HG03196 (cell line): ENCODE measurements around the gene MAD1L1.
"Not testable (repeated sequence)": the region's sequence is repeated elsewhere in the genome, so short reads cannot be mapped to it uniquely, and the experiment has no call there.

ENCODE experiments used
- ATAC-seq: cut with Tn5 transposase; IDR thresholded peaks from one replicate; pipeline ENCODE4 v1.9.1; 2021; ENCODE audit not compliant: unreplicated experiment

Gene MAD1L1

DNA sequence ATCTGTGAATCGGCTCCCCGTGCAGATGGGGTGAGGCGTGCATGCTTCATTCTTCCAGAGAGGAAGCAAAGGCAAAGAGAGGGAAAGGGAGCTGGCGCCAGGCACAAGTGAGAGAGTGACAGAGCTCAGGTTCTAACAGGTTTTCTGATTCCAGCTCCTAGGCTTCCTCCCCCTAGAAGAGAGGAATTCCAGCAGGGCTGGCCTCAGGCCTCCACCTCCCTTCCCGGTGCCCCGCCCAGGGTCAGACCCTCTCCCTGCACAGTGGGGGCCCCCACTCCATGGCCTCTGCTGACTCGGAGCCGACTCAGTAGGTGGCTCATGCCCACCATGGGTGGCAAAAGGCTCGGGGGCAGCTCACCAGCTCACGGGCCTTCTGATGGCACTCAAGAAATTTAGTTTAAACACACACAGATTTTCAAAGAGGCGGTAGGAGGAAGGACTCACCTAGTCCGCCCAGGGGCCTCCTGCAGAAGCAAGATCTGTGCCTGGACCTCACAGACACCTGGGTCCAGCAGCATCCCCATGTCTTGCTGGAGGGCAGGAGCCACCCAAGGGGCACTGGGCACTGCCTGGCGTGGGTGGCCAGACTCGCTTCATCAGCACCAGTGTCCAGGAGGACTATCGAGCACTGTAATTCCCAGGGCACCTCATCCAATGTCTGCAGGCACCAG, 183.5 kb downstream of the MAD1L1 start:
- no peak for ATAC-seq

DNA sequence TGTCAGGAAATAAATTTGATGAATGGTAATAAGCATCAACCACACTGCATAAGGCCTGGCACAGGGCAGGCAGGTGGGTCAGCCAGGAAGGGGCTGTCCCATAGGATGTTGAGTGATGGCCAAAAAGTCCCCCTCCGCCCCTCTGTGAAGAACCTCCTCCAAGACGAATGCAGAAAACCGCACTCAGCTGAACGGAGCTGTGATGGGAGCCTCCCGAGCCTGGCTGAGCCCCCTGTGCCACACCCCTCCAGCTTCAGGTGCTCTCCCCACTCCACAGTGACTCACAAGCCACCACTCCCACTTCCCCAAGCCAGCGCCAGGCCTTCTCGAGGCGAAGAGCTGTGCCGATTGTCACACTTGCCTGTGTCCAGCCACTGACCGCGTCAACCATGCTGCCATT, 184.2 kb downstream of the MAD1L1 start:
- no peak for ATAC-seq

DNA sequence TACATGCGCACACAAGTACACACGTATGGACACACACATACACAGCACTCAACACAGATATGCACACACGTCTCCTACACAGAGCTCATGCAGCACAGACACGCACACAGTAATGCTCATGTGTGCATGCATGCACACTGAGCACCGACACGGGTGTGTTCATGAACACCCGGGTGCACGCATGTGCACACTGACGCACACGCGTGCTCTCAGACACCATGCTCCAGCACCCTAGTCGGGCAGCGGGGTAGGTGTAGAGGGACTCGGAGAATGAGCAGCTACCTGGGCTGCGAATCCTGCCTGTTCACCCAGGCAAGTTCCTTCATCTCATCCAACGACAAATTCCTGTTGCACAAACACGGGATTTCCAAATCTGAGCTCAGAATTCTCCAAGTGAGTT, 184.7 kb downstream of the MAD1L1 start:
- ATAC-seq, result no peak

DNA sequence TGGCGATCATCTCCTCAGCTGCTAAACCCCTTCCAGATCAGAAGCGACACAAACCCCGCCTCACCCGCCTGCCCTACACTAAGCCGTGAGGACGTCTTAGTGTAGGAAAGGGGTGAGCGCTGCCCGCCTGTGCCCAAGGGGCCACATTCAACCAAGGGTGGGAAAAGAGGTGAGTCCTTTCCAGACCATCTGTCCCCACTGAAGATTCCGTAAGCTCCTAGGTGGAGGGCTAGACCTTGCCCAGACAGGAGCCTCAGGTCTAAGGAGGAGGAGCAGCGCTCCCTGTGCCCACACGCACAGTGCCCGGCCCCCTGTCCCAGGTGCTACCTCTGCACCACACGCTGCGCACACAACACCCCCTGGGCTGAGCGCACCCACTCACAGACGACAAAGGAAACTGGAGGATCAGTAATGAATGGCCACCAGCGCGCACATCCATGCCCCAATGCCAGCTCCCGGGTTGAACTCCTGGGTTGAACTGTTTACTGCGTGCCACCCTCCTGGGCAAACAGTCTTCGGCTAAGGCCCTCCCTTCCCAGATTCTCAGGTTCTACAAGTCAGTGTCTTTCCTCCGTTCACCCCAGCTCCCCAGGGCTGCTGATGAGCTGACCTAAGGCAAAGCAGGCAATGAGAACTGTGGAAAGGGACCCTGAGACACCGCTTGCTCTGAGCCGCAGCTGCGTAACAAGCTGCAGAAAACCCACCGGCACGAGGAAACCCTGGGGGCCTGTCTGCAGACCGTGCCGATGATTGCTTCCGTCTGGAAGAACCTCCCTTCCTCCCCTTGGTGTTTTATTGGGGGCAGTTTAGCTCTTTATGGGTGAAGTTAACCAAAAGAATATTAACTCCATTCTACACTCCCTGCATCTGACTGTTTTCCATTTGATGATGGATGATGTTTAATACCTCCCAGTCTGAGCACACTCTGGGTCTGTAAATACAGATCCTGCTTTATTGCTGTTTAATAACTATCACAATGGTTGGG, 185.9 kb downstream of the MAD1L1 start:
- no peak for ATAC-seq

DNA sequence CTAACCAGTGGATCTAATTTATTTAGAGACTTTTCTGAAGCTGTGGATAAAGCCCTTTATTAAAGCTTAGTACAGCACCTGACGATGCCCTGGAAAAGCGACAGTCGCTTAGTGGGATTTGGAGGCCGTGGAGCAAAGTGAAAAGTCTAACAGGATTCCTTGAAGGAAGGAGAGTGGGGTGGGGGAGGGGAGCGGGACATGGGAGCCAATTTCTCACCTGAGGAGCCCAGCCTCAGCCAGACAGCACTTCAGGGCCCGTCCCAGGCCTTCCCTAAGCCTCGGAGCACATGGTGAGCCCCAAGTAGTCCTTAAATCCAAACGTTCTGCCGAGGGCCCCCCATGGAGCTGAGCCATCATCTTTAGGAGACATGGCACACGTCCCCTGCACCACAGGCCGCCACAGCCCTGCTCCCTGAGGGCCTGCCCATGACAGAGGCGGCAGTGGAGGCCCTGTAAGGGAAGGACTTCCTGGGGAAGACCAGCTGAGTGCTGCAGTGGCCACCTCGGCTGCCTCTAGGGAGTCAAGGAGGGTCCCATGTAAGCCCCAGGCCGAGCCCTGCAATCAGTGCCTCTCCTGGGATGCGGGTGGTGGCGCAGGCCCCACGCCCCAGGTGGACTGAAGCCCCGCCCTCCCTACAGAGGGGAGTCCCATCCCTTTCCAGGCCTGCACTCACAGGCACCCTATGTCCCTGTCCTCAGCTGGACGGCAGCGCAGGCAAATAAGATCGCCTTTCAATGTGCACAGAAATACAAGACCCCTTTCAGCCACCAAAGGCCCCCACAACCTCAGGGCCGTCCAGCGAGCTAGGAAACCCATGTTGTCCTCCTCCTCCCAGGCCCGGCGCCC, 187.0 kb downstream of the MAD1L1 start:
- ATAC-seq, result no peak

DNA sequence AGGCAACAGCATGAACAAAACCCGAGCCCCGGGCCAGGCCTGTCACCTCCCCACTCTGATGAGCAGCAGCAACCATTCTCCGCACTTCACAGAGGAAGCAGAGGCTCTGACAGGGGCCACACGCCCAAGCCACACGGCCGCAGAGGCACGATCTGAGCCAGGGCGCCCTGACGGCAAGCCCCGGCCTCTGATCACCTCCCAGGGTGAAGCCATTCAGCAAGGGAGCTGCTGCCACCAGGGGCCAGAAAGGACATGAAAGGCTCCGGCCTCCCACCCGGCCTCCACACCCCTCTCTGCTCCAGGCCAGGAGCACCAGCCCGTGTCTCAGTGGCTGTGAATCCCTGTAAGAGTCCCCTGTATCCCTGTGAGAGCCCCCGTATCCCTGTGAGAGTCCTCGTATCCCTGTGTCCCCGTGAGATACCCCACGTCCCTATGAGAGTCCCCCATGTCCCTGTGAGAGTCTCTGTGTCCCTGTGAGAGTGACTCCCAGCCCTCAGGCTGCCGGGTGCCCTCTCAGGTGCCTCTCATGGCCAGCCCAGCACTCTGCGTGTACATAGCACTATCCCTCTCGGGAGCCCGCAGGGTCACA, 187.8 kb downstream of the MAD1L1 start:
- ATAC-seq, result no peak

DNA sequence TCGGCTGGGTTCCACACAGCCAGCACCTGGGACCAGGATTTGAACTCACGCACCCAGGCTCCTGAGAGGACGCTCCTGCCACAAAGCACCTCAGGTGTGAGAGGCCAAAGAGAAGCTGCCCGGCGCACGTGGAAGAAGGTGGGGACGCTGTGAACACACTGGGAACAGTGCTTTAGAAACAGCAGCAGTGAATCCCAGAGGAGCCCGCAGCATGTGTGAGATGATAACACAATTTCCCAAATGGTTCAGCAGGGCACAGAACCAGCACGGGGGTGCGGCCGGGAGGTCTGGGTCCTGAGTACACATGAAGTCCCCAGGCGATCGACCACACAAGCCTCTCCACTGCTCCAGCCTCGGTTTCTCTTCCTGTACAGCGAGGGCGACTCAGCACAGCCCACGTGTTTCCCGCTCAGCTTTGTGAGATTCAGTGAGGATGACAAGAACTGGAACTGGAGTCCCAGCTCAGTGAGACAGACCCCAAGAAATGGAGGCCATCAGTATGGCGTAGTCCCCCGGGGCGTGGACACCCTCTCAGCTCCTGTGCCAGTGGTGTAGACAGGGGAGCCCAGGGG, 188.3 kb downstream of the MAD1L1 start:
- ATAC-seq, result no peak

DNA sequence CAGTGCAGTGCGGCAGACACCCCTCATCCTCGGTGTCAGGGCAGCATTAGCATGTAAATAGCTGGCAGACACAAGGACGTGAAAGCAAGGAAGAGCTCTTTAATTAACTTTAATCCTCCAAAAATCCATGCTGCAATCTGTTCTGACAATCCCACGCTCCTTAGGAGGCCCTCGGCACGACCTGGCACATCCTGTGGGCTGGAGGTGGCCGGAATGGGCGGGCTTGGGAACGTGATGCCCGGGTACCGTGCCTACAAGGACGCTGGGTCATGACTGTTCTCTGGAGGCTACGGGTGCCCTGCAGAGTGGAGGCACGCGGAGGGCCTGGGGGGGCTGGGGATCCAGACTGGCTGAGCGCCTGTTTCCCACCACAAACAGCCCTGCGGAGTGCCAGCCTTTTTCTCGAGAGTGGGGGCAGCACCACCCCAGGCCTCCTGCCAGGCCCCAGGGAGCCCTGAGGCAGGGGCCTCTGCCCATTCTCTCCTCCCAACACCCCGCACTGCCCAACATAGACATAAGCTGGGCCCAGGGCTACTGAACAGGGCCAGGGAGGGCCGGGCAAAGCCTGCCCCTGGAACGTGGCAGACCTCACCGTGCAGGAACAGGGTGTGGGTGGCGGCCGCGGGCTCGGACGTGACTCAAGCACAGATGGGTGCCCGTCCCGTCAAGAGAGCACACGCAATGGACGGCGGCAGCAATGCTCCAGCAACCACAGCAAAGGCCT, 189.3 kb downstream of the MAD1L1 start:
- ATAC-seq, result no peak

DNA sequence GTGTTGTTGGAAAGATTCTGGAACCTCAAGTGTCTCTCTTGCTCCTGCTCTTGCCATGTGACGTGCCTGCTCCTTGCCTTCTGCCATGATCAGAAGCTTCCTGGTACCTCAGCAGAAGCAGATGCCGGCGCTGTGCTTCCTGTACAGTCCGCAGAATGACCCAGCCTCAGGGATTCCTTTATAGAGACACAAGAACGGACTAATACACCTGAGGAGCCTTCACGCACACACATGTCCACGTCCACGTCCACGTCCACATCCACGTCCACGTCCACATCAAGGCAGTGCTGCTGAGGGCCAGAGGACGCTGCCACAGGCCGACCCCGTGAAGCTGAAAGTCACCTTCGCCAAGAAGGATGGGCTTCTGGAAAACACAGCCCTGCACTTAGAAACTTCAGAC, 190.1 kb downstream of the MAD1L1 start:
- ATAC-seq, result no peak

DNA sequence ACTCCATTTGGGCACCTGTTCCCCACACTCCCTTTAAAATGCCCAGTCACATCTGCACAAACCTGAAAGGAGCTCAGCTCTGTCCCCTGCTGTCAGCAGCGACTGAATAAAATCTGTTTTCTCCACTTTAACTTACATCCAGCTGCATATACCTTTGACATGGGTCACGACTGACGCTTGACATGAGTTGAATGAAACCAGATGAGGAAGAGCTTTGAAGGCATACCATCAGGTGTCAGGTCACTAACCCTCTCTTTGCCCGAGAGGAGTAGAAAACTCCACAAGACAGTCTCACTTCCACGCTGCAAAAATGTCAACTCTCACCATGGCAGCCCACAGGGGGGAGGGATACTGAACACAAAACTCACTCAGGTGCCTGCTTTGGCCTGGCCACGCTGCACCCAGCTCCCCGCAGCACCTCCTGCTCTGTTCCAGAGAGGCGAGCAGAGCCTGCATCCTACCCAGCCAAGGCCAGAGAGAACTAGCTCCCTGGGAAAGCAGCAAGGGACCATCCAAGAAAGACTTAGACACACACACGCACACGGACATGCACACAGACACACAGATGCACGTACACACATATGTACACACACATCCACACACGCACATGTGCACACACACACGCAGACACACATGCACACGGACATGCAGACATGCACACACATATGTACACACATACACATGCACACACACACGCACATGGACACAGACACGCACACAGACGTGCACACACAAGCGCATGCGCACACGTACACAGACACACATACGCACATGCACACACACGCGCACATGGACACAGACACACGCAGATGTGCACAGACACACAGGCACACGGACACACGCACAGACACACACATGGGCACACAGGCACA, 191.0 kb downstream of the MAD1L1 start:
- no peak for ATAC-seq

DNA sequence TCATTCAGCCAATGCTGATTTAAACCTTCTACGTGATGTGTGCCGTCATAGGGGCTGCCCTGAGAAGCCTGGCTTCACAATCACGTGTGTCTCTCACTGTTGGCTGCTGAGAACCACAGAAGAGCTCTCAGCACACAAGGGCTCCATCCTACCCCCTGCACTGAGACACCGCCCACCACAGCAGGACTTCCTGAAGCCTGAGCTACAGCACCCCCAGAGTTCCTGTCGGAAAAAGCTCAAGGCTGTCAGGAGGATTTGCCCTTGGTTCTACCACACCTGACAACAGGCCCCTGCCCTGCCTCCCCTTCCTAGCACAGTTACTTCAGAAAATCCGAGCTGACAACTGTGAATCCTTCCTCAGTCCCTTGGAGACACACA, 191.9 kb downstream of the MAD1L1 start:
- no peak for ATAC-seq

DNA sequence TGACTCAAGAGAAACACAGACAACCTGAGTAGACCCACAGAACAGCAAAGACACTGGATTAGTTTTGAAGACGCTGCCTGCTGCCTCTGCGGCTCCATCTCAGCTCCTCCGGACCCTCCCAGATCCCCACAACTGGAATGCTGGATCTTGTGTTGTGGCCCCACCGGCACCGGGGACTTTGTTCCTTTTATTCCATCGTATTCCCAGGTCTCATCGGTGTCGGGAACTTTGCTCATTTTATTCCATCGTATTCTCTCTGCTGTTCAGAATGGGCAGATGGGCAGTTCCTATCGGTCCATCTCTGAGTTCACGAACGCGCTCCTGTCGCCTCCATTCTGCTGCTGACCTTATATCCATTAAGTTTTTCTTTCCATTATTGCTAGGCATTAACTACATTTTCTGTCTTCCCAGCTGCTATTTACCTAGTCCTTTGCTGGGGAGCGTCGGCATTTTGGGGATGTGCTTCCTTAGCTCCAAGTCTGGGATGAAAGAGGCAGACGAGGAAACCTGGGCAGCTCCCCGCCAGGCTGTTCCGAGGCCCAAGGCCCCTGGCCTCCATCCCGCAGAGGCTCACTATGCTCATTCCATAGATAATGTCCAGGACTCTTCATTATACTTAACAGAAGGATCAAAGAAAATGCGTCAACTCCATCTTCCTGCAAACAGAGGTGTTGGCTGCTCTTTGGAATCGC, 192.4 kb downstream of the MAD1L1 start:
- no peak for ATAC-seq

DNA sequence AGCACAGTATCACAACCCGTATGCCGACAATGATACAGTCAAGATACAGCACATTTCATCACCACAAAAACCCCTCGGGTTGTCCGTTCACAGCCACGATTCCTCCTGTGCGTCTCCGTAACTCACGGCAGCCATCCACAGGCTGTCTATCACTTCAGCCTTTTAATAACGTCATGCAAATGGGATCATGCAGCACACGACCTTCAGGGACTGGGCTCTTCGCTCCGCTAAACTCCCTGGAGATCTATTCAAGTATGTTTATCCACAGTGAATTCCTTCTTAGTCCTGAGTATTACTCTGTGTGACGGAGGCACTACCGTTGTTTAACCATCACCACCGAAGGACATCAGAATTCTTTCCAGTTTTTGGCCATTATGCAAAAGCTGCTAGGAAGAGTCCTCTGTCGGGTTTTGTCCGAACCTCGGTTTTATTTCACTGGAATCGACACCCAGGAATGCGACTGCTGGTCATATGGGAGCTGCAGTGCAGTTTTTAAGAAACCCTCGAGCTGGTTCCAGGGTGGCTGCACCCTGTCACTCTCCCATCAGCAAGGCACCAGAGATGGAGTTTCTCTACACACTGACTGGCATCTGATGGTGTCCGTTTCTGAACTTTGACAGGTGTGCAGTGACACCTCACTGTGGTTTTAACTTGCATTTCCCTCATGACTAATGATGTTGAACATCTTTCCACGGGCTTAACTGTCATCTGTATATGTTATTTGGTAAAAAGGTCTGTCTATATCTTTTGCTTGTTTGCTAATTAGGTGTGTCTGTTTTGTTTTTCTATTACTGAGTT, 193.6 kb downstream of the MAD1L1 start:
- no peak for ATAC-seq

DNA sequence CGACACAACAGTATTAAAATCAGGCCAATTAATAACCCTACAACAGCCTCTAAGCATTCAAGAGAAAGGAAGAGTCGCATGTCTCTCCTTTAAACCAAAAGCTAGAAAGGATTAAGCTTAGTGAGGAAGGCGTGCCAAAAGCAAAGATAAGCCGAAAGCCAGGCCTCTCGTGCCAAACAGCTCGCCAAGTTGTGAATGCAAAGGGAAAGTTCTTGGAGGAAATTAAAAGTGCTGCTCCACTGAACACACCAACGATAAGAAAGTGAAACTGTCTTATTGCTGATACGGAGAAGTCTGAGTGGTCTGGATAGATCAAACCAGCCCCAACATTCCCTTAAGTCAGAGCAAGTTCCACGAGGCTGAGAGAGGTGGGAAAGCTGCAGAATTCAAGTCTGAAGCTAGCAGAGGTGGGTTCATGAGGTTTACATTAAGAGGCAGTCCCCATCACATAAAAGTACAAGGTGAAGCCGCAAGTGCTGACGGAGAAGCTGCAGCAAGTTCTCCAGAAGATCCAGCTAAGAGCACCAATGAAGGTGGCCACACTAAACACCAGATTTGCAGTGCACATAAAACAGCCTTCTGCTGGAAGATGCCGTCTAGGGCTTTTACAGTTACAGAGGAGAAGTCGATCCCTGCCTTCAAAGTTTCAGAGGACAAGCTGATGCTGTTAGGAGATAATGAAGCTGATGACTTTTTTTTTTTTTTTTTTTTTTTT, 194.8 kb downstream of the MAD1L1 start:
- no peak for ATAC-seq

DNA sequence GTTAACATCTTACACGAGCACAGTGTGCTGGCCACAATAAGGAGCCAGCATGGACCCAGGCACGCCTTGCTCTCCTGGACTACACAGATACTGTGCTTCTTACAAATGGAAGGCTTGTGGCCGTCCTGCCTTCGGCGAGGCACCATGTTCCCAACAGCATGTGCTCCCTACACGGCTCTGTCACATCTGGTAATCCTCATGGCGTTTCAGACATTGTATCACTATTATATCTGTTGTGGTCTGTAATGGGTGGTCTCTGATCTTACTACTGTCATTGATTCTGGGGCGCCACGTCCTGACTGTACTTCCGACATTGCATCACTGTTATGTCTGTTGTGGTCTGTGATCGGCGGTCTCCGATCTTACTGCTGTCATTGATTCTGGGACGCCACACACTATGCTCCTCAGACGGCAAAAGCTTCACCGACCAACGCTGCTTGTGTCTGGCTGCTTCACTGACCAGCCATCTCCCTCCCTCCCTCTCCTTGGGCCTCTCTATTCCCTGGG, 195.4 kb downstream of the MAD1L1 start:
- no peak for ATAC-seq

DNA sequence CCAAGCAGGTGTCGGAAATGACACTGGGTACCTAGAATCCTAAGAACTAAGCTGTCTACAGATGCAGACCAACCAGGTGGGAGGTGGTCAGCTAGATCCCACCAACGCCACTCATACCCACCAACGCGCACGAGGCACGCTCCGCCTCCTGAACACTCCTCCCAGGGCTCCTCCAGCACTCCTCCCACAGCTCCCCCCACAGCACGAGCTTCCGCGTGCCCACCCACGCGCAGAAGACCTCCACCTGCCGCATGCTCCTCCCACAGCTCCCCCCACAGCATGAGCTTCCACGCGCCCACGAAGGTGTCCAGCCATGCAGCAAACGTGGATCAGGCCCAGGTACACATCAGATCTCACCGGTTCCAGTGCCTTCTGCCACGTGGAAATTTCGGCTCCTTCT, 196.0 kb downstream of the MAD1L1 start:
- ATAC-seq, result no peak

DNA sequence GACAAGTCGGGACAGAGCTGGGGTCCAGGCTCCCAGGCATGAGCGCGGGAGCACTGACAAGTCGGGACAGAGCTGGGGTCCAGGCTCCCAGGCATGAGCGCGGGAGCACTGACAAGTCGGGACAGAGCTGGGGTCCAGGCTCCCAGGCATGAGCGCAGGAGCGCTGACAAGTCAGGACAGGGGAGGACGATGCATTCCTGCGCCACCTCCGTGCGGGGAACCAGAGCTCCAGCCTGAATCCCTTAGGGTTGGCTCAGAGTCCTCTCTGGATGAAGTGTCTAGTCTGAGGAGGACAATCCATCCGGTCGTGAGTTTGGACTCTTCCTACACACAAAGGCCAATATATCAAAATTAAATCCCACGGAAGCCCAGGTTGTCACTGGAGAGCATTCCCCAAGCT, 196.5 kb downstream of the MAD1L1 start:
- not testable (repeated sequence) for ATAC-seq
